ENCODE data around the gene LHPP.
"Not testable (repeated sequence)": the region's sequence is repeated elsewhere in the genome, so short reads cannot be mapped to it uniquely, and the experiment has no call there.

The LHPP gene, protein sequence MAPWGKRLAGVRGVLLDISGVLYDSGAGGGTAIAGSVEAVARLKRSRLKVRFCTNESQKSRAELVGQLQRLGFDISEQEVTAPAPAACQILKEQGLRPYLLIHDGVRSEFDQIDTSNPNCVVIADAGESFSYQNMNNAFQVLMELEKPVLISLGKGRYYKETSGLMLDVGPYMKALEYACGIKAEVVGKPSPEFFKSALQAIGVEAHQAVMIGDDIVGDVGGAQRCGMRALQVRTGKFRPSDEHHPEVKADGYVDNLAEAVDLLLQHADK

DNA sequence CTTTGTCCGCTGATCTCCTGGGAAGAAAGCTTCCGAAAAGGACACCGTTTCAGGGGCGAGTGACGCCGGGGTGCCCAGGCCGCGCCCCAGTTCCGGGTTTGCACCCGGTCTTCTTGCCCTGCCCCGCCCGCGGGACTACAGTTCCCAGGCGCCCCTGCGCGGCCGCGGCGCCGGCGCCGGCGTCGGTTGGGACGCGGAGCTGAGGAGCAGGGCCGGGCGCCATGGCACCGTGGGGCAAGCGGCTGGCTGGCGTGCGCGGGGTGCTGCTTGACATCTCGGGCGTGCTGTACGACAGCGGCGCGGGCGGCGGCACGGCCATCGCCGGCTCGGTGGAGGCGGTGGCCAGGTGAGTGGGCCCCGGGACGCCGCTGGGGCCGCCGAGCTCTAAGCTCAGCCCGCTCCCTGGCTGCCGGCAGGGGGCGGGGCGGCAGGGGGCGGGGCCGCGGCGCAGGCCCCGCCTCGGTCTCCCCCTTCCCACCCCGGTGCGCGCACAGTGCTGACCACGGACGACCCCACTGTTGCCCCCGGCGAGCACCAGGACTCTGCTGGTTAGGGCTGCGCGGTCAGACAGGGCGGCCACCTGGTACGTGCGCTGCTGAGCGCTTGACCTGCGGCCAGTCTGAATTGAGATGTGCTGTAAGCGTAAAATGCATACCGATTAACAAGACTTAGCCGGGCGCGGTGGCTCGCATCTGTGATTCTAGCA lies at the start of gene LHPP:
Gene LHPP (plus strand): TSS at position 182 of the 706 bp plus-strand sequence. CDS start 40 bp downstream, at position 222.
- DNase-seq (ENCODE audit: low read depth) = peak; percentile 79

DNA sequence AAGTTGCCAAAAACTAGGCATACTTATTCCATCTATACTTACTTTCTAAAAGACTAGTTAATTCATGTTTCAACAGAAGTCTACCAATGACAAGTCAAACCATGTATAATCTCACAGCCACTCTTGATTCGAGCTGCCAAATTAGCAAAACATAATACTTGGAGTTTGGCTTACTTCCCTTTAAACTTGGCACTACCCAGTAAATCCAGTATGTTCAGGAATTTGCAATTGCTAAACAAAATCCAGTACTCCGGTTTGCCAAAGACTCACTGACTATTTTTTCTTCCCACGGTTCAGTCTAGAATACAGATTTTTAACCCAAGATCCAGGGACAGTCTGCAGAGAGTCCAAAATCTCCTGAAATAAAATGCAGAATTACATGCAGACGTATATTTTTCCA lies 47.5 kb upstream of the LHPP start:
- DNase-seq (ENCODE audit: low read depth) = no peak

DNA sequence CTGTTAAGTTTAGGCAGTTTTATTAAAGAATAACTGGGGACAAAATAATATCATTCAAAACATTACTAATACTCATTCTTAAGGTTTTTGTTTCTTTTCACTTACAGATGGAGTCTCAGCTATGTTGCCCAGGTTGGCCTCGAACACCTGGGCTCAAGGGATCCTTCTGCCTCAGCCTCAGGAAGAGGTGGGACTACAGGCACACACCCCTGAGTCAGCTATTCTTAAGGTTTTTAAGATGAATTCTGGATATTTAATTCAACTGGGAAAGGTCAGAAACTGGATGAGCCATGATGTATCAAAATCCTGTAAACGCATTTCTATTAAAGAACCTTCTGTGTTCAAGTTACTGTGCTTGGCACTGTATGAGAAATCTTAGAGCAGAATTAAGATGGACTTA lies 46.4 kb upstream of the LHPP start:
- DNase-seq (ENCODE audit: low read depth) = no peak

DNA sequence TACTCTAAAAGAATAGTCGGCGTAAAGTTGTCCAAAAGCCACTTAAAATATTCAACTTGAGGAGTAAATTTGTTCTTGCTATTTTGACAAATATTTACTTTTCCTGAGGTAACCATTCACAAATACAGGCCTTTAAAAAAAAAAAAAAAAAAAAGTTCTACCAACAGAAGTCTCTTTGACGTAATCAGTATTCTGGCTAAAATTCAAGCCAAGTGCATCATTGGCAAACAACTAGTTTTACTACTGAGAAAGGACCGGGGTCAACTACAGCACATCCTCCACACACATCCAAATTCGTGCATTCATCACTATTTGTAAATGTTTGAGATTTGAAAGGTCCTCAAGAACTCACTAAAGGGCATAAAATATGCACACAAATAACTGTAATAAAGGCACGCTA lies 44.9 kb upstream of the LHPP start:
- DNase-seq (ENCODE audit: low read depth) = no peak

DNA sequence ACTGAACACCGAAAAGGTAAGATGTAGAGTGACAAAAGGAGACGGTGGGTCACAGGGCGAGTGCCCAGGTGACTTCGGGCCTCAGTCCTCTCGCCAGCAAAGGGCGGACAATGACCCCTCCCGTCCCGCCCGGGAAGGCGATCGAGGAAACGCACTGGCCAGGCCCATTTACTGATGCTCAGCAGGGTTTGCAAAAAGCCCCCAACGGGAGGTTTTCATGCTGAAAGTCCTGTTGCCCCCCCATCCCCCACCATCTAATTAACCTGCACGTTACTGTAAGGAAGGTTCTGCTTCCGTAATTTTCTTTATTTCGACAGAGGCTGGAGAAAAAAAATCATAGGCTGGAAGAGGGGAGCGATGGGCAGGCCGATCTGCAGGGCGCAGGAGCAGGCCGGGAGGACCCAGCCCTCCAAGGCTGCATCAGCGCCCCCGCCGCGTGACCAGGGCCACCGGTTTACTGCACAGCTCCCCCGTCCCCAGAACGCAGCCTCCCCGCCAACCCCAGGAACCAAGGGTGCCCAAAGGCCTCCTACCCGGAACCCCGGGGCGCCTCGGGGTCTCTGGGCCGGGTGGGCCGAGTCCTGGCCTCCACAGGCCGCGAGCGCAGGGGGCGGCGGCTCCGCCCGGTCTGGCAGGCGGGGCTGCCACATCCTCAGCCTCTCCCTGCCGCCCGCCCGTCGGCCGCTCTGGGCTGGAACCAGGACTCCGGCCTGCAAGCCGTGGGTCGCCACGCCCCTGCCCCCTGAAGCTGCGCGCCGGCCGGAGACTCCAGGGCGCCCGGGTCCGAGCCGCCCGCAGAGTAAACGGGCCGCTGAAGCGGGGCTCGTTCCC lies 43.5 kb upstream of the LHPP start:
- DNase-seq (ENCODE audit: low read depth) = peak; percentile 24

DNA sequence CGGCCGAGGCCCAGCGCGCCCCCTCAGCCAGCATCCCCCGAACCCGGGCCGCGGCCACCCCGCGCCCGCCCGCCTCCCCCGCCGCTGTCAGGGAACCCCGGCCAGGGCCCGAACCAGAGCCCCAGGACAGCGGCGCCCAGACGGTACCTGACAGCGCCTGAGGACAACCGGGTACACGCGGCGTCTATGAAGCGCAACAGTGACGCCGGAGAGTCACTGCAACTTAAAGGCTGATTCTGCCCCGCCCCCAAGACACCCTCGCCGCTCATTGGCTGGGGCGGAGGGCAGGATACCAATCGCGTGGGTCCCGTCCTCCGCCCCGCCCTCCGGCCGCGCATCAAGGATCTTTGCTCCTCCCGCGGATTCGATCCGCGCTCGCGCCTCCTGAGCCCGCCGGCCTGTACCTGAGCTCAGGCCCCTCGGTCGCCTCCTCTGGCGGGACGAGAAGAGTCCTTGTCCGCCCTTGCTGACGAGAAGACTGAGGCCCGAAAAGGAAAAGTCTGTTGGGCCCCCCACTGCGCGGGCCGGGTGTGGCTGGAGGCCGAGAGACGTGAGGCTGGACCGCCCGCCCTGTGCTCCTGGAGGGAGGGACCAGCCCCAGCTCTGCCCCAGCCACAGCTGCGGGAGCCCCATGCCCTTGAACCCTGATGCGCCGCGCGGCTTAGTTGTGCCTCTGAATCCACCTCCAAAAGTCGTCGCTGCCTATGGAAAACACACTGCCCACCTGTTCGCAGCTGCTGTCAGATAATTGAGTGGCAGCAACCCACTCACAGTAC lies 42.7 kb upstream of the LHPP start, which contains the start of gene OAT:
Gene OAT (minus strand): TSS at position 198 of the 776 bp plus-strand sequence. CDS start 6,752 bp downstream, outside the sequence.
- DNase-seq (ENCODE audit: low read depth) = peak; percentile 90

DNA sequence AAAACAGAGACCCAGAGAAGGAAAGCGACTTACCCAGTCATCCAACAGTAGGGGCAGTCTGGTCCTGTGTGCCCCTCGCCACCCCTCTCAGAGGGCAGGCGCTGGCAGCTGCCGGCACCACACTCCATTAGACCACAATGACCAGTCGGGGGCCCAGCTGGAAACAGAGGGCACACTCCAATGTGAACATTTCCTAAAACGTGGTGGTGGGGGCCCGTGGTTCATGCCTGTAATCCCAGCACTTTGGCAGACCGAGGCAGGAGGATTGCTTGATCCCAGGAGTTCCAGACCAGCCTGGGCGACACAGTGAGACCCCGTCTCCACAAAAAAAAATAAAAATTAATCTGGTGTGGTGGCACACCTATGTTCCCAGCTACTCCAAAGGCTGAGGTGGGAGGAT lies 42.0 kb upstream of the LHPP start:
- DNase-seq (ENCODE audit: low read depth) = no peak

DNA sequence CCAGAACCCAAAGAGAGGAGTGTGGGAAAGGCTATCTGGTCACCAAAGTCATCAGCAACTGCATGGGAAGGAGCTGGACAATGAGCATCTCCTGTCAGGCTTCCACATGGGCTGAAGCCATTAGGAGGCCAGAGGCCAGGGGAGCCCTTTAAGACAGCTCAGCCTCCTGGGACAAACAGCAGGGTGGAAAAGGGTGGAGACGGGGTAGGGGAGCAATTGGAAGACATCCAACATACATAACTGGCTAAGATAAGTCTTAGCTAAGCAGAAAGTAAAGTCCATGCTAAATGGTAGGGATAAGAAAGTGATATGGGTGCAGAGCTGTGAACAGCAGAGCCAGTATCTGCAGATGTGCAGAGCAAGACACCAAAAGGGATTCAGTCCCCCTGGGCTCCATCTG lies 41.4 kb upstream of the LHPP start:
- no peak for DNase-seq (ENCODE audit: low read depth)

DNA sequence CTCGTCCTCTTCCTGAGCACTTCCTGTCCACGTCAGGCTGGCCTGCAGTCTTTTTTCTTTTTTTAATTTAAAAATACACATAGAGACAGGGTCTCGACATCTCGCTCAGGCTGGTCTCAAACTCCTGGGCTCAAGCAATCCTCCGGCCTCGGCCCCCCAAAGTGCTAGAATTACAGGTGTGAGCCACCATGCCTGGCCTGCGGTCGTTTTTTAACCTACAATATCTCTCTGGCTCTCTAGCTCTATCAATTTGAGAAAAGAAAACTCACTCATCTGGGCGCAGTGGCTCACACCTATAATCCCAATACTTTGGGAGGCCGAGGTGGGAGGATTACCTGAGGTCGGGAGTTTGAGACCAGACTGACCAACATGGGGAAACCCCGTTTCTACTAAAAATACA lies 38.9 kb upstream of the LHPP start:
- no peak for DNase-seq (ENCODE audit: low read depth)

DNA sequence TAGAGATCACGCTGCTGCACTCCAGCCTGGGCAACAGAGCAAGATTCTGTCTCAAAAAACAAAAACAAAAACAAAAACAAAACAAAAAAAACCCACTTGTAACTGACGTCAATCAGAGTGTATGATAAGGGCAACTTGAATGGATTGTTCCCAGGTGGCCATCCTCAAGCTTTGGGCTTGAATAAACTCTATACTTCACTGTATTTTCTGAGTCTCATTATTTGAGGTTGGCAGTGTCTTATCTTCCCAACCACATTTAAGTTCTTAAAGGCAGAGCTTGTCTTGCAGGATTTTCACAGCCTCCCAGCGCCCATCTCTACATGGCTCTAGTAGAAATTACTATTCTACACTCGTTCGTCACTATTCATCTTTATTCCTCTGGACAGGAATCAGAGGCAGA lies 37.8 kb upstream of the LHPP start:
- DNase-seq (ENCODE audit: low read depth) = no peak

DNA sequence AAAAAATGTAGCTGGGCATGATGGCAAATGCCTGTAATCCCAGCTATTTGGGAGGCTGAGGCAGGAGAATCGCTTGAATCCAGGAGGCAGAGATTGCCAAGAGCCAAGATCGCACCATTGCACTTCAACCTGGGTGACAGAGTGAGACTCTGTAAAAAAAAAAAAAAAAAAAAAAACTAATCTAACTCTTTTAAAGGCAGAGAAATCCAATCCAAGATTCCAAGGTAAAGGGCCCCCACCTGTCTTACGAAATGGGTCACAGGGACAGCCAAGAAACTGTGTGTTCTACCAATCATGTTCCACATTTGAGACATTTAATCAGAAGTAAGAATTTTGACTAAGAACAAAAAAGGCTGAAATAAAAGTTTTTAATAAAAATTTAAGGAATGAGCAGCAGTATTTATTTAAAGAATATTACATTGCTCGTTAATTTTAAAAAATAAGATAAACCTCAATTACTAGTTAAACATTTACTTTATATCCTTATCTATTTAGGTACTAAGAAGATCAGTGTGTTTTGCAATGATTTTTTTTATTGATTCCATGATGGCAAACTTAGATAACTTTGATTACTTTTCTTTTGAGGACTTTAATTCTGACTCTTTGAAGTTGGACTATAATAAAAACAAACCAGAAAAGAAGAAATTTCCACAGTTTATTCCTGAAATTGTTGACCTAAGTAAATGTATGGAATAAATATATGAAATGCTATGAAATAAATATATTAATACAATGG lies 36.2 kb upstream of the LHPP start:
- no peak for DNase-seq (ENCODE audit: low read depth)

DNA sequence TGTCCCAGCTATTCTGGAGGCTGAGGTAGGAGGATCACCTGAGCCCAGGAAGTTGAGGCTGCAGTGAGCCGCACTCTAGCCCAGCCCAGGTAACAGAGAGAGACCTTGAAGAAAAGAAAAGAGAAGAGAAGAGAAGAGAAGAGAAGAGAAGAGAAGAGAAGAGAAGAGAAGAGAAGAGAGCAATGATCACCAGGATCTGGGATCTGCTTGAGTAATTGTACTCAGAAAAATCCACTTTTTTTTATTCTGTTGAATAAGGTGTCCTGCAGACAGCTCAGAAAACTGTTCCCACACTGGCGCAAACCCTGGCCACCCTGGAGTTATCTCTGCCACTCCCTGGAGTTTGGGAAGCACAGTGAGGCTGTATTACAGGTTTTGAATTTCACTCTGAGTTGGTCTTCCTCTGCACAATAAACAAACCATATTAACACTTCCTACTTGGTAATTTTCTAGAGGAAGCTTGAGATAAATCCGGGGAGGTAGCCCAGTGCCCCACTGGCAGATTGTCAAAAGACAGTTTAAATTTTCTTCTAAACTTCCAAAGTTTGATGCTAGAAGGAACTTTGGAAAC lies 33.3 kb upstream of the LHPP start:
- no peak for DNase-seq (ENCODE audit: low read depth)

DNA sequence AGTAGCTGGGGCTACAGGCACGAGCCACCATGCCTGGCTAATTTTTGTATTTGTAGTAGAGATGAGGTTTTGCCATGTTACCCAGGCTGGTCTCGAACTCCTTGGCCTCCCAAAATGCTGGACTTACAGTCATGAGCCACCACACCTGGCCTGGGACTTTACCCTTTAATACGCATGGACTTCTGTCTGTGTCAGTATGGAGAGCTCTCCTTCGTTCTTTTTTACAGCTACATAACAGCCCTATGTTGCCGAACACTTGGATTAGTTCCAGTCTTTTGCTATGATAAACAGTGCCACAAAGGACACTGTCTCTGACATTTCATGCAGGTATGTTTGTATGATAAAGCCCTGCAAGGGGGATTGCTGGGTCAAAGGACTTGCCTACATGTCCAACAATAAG lies 32.0 kb upstream of the LHPP start:
- no peak for DNase-seq (ENCODE audit: low read depth)

DNA sequence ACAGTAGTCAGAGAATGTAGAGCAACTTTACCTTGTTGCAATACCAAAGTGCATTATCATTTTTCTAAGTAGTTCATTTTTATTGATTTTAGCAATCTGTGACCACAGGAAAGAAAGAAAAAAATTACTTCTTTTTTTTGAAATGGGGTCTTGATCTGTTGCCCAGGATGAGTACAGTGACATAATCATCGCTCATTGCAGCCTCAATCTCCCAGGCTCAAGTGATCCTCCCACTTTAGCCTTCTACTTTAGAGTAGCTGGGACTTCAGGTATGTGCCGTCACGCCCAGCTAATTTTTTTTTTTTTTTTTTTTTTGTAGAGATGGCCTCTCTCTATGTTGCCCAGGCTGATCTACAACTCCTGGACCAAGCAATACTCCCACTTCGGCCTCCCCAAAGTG lies 31.5 kb upstream of the LHPP start:
- DNase-seq (ENCODE audit: low read depth) = no peak

DNA sequence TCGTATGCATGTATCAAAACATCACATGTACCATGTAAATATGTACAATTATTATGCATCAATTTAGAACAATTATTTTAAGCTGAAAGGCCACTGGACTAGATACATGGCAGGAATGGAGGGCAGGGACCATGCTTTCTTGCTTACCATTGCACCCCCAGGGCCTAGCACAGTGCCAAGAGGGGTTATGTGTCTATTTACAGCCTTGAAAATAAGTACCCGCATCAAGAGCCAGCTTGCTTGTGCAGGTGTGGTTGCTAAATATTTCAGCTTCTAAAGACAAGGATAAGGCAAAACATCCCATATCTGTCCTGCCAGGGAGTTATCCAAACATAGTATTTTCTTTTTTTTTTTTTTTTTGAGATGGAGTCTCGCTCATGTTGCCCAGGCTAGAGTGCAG lies 28.2 kb upstream of the LHPP start:
- DNase-seq (ENCODE audit: low read depth) = no peak

DNA sequence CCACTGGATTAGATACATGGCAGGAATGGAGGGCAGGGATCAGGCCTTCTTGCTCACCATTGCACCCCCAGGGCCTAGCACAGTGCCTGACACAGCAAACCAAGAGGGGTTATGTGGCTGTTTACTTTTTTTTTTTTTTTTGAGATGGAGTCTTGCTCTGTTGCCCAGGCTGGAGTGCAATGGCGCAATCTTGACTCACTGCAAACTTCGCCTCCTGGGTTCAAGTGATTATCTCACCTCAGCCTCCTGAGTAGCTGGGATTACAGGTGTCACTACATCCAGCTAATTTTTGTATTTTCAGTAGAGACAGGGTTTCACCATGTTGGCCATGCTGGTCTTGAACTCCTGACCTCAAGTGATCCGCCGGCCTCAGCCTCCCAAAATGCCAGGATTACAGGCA lies 25.9 kb upstream of the LHPP start:
- not testable (repeated sequence) for DNase-seq (ENCODE audit: low read depth)

DNA sequence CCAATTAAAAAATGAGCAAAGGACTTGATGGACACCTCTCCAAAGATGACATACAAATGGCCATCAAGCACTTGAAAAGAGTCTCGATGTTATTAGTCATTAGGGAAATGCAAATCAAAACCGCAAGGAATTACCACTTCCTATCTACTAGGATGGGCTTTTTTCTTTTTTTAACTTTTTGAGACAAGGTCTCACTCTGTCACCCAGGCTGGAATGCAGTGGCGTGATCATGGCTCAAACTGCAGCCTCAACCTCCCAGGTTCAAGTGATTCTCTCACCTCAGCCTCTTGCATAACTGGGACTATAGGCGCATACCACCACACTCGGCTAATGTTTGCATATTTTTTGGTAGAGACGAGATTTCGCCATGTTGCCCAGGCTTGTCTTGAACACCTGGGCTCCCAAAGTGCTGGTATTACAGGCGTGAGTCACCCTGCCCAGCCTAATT lies 25.4 kb upstream of the LHPP start:
- no peak for DNase-seq (ENCODE audit: low read depth)

DNA sequence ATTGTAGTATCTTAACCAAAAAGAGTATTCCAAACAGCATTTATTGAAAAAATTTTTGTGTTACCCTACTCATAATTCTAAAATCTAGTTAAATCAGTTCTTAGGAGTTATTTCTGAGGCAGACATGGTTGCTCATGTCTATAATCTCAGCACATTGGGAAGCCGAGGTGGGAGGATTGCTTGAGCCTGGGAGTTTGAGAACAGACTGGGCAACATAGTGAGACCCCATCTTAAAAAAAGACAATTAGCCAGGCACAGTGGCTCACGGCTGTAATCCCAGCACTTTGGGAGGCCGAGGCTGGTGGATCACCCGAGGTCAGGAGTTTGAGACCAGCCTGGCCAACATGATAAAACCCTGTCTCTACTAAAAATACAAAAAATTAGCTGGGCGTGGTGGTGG lies 19.9 kb upstream of the LHPP start:
- not testable (repeated sequence) for DNase-seq (ENCODE audit: low read depth)

DNA sequence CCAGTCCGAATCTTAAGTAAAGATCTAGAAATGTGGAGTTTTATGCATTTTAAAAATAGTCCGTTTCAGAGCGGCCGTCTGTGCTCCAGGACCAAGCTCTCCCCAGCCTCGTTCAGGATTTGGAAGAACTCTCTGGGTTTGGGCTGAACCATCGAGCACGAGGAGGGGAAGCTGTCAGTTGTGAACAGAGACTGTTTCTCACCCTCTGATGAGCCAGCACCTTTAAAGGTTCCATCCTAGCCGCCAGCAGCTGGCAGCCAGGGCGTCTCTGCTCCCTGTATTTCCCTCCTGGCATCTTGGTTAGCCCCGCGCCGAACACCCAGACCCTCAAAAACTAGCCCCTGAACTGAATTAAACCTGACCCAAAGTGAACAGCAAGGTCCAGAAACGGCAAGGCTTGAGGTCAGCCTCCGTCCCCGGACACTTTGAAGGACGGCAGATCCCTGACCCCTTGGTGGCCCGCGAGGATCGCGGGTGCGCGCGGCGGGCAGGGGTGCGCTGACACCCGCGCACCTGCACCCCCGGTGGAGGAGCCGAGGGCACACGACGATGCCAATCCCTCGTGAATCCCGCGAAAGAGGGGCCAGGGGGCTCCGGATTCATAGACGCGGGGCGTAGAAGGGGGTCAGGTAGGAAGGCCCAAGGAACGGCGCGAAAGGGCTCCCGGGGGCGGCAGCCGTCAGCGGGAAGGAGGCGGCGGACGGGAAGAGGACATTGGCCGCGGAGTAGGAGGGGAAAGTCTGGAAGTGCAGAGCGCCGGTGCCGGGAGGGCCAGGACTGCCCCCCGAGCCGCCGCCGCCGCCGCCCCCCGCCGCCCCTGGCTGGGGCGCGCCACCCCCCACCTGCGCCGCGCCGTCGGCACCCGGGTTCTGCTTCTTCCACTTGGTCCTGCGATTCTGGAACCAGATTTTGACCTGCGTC lies 14.5 kb upstream of the LHPP start:
- no peak for DNase-seq (ENCODE audit: low read depth)
